HG02610 (cell line): ENCODE measurements around the gene LAPTM4A.

ENCODE experiments used
- ATAC-seq: cut with Tn5 transposase; IDR thresholded peaks from one replicate; pipeline ENCODE4 v1.9.1; 2021; ENCODE audit warnings: mild to moderate bottlenecking, moderate library complexity; ENCODE audit not compliant: unreplicated experiment

The LAPTM4A gene

DNA sequence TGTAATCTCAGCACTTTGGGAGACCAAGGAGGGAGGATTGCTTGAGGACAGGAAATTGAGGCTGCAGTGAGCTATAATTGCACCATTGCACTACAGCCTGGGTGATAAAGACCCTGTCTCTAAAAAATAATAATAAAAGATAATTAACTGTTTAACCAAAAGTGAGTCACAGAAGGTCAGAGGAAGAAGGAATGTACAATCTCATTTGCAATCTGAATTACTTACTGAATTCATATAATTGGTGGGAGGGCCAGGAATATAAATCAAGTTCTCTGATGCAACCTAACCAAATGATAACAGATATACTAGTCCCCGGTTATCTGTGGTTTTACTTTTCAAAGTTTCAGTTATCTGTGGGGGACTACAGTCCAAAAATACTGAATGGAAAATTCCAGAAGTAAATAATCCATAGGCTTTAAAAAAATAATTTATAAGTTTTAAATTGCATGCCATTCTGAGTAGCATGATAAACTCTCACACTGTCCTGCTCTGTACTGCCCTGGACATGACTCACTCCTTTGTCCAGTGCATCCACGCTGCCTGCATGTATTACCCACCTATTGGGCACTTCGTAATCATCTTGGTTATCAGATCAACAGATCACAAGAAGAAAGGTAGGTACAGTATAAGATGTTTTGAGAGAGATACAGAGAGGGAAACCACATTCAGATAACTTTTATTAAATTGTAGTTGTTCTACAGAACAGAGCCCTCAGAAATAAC is 26.2 kb downstream of the LAPTM4A start:
- ATAC-seq = no peak

DNA sequence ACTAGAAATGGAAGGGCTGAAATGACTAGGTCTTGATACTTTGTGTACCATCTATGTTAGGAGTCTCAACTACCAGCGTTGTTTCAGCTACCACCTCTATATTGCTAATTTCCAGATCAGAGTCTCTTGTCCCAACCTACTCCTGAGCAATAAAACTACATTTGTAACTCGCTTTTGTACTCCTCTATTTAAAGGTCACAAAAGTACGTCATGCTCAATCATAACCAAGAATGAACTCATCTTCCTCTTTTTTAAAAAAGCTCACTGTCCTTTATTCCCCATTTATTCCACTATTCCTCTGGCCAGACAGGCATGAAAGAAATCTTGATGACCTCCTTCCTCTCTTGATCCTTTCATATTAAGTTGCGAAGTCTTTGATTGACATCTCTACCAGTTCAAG is 27.7 kb downstream of the LAPTM4A start:
- ATAC-seq = no peak

- no peak for ATAC-seq
Measured at GRCh38 chr2:20021405-20022009, 29.9 kb downstream of the LAPTM4A start.

- no peak for ATAC-seq
Measured at GRCh38 chr2:20019747-20020146, 31.7 kb downstream of the LAPTM4A start.

DNA sequence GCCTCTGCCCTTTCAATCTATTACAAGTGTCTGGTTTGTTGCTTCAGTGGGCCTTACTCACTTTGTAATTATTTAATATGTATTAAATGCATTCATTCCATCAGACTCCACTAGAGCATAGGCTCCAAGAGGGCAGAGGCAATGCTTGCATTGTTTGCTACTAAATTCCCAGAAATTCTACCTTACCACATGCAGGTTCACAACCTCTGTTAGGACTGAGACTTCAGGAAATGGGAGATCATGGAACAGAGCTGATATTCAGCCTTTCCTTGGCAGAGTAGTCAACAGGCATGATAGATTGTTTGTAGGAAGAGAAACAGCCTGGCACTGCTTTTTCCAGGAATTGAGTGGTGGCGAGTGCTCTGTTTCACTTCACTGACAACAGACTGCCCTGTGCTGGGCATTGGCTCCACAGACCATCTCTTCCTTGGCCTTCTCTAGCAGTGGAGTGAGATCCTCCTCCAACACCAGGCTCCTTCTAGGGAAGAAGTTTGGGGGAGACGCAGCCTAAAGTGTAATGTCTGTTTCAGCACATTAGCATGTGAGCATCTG is 32.8 kb downstream of the LAPTM4A start:
- no peak for ATAC-seq

DNA sequence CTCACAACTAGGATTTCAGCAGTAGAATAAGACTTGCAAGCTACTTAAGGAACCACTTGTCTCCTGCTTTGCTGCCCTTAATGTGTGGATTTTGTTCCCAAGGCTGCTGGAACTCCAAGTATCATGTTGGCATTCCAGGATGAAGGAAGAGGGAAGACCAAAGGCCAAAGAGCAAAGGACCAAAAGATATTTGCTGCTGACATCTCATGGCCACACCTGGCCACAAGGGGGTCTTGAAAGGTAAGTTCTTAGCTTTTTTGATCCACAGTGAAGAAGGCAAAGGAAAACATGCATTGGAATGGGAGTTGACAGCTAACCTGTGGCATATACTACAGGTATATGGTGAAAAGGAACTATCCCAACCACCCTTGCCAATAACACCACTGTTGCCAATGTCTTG is 35.1 kb downstream of the LAPTM4A start:
- no peak for ATAC-seq

DNA sequence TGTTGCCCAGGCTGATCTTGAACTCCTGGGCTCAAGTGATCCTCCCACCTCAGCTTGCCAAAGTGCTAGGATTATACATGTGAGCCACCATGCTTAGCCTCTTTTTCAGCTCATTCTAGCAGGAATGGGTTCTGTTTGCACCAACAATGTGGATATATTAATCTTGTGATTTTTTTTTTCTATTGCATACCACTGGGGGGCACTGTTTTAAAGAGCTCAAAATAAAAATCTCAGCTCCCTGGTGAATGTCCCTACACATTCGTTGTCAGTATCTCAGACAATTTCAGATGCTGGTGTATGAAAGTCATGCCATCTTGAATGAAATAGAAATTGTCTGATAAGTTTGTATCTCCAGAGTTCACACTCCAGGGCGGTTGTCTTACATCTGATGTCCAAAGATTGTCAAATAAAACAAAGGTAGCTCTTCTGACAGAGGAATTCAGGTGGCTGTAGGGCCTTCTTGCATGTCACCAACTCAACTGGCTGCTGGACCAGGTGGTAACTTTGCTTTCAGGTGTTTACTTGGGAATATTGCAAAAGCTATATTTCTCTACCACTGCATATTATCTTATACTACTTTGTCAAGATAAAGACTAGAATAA is 35.8 kb downstream of the LAPTM4A start:
- no peak for ATAC-seq

DNA sequence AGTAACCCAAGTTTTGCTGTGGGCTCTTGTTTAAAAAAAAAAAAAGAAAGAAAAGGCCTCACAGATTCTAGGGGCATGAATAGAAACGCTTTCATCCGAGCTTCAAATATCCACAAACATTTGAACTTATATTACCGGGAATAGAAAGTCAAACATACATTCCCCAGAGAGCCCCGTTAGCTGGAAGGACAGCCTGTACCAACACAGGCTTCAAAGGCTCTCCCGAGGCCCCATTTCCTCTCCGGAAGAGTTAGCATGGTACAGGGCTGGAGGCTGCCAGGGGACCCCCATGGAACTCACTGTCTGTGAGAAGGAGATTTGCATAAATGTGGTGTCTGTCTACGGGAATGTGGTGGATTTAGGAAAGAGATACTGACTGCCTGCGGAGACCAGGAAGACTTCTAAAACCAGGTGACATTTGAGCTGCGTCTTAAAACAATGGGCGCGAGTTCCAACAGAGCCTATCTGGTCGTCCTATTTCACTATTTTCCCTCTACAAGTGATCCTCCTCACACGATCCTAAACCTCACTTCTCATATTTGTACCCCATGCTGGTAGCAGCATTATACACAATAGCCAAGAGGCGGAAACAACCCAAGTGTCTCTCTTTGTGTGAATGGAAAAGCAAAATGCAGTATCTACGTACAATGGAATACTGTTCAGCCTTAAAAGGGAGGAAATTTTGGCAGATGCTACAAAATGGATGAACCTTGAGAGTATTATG is 38.1 kb downstream of the LAPTM4A start:
- no peak for ATAC-seq

GRCh38 chr2:20012282-20013125 is 38.9 kb downstream of the LAPTM4A start, which contains the start of gene MATN3:
TSS of gene MATN3 (minus strand) at chr2:20012668. CDS start at chr2:20012631, 37 bp downstream.
- no peak for ATAC-seq

GRCh38 chr2:20012032-20012281 is 39.5 kb downstream of the LAPTM4A start:
- no peak for ATAC-seq

- no peak for ATAC-seq
Measured at GRCh38 chr2:20011276-20012031, 40.0 kb downstream of the LAPTM4A start.

DNA sequence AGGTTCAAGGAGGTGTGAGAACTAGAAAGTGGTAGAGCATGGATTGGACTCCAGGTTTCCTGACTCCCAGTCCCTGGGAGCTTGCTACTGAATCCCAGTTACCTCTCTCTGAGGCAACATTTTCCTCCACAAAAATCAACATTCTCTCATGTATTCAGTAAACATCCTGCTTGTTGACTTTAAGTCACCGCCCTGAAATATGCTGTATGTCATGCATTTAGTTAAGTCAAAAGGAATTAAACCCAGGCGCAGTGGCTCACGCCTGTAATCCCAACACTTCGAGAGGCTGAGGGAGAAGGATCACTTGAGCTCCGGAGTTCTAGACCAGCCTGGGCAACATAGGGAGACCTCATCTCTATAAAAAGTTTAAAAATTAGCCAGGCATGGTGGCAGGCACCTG is 42.7 kb downstream of the LAPTM4A start:
- ATAC-seq = no peak

GRCh38 chr2:20005891-20006470 is 45.4 kb downstream of the LAPTM4A start:
- no peak for ATAC-seq

GRCh38 chr2:20005067-20005627 is 46.3 kb downstream of the LAPTM4A start:
- ATAC-seq = no peak

DNA sequence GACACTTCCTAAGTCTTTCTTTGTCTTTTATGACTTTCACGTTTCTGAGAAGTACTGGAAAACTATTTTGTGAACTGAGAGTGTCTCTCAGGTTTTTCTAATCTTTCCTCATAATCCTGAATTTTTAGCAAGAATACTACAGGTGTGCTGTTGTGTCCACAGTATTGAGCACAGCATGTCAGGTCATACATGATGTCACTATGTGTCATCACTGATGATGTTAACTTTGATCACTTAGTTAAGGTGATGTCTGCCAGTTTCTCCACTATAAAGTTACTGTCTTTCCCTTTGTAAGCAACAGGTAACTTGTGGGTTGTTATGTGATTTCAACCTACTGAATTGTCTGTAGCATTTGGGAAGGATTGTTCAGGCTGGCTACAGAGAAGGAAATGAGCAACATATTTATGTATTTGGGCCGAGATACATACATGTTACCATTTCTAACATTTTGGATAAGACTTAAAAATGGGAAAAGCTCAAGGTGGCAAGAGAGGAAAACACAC is 50.0 kb downstream of the LAPTM4A start:
- no peak for ATAC-seq

DNA sequence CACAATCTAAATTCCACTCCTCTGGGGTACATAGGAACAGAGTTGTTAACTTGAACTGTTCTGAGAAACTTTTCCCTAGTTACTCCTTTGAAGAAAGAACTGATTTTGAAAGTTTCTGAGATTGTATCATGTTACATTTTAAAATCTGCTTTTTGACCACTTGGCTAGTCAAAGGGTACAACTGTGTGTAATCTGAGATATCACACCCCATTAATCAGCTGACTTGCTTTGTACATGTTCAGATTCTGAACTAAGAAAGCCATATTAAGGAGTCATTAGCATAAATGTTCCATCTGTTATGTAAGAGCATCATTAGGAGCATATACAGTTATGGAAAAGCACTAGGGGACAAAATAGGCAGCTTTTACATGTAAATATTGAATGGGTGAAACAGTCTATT is 57.7 kb downstream of the LAPTM4A start:
- no peak for ATAC-seq

- ATAC-seq = no peak
Measured at GRCh38 chr2:19991895-19992294, 59.5 kb downstream of the LAPTM4A start.

- no peak for ATAC-seq
Measured at GRCh38 chr2:19990416-19990728, 61.1 kb downstream of the LAPTM4A start.
